Stimulated activated CD8-positive, alpha-beta memory T cell treated with anti-CD3 and anti-CD28 coated beads, Interleukin-15, amount 100 ng/mL, for 4 hours (primary cell): ENCODE results near the gene SPTBN1.
"Not testable (repeated sequence)": the region's sequence is repeated elsewhere in the genome, so short reads cannot be mapped to it uniquely, and the experiment has no call there.

Experiments used
- DNase-seq, 2 donors: peaks; one replicate each; pipeline ENCODE4 v3.0.0-alpha.2; 2020; ENCODE audit warnings: low read depth in 2 of 2

SPTBN1 gene

DNA sequence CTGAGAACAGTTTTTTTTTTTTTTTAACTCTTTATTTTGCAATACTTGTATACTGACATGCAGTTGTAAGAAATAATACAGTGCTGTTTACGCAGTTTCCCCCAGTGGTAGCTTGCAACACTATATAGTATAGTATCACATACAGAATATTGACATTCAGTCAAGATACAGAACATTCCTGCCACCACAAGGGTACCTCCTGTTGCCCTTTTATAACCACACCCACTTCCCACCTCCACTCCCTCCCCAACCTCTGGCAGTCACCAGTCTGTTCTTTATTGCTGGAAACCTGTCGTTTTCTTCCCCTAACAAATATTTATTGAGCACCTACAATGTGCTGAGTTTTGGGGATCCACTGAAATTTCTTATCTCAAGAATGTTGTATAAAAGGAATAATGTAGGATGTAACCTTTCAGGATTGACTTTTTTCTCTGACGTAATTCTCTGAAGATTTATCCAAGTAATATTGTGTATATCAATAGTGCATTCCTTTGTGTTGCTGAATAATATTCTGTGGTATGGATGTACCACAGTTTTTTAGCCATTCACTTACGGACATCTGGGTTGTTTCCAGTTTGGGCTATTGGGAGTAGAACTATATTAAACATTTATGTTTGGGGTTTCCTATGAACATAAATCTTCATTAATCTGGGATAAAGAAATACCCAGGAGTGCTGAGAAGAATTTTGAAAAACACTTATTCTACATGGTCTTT is 215.9 kb downstream of the SPTBN1 start:
- no peak for DNase-seq

DNA sequence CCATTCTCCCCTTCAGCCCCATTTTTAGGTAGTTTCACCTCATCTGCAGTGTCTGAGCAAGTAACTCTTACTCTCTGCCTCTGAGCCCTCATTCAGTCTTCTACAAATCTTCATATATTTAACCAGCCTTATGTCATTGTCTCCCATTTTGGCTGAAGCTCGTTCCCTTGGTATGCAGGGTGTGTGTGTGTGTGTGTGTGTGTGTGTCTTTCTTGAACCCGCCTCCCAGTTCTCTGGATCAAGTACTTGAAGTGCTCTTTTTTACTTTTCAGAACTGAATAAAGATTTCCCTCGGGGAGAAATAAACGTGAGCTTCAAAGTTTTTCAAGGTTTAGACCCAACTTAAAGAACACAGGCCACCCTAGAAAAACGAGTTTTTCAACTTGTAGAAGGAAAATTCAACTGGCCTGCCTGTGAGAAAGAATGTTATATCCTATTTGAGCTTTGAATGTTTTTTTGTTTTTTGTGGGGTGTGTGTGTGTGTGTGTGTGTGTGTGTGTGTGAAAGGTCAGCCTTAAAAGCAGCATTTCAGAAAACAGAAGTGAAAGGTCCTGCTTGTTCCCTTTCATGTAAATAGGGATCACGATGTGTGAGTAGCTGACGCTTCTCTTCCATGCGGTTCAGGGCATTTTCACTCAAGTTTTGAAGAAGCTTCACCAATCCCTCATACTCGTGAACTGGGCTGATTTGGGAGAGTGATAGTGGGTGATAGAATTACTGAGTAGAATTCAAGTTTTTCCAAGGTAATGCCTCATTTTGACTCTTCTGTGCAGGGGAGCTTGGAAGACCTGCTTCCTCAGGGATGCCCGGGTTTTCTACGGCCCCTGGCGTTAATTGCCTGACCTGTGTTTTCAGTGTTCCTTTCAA is 216.7 kb downstream of the SPTBN1 start:
- DNase-seq: no peak

DNA sequence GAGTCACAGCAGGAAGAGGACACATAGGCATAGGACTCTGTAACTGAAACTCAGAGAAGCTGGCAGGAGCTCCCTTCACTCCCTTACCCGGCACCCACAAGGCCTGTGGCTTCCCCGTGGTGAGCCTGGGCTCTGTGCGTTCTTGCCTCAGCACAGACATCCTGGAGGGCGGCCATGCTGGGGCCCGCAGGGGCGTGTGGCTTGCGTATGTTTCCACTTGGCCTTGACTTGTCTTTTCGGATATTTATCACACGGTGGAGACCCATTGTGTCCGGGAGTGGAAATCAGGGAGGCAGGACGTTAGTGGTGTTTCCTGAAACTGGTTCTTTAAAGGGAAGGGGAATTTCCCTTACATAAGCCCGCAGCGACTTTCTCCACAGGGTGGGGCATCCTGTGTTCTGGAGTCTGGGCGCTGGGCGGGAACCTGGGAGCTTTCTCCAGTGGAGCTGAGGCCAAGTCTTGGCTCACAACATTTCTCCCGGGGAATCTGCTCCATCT is 217.4 kb downstream of the SPTBN1 start:
- no peak for DNase-seq

DNA sequence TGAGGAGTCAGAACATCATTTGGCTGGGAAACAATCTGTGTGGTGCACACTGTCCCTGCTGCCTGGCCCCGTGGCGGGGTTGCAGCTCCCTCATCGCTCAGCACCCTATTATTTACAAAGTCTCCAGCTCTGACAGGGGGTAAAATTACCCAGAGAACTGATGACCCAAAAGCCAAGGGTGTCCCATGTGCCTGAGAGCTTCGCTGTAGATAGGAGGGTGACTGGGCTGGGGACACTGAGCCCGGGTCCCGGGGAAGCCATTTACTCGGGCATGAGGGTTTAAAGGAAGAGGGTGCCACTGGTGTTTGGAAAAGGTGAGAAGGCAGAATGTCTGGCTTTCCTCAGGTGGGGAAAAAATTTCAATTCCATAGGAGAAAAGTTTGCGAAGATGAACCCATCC is 219.2 kb downstream of the SPTBN1 start:
- no peak for DNase-seq

DNA sequence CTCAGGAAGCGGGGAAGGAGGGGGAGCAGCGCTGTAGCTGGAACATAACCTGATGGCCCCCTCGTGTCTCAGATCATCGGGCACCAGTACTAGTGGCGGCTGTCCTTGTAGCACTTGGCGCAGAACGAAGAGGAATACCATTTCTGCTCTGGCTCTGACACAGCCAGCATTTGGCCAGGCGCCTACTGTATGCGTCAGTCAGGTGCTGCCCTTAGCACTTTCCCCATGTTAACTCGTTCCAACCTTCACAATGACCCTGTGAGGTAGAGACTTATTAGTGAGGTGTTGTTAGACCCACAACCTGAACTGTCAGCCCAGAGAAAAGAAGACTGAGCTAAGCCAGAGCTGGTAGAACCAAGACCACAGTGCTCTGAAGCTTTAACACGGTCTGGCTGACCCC is 219.6 kb downstream of the SPTBN1 start:
- no peak for DNase-seq

DNA sequence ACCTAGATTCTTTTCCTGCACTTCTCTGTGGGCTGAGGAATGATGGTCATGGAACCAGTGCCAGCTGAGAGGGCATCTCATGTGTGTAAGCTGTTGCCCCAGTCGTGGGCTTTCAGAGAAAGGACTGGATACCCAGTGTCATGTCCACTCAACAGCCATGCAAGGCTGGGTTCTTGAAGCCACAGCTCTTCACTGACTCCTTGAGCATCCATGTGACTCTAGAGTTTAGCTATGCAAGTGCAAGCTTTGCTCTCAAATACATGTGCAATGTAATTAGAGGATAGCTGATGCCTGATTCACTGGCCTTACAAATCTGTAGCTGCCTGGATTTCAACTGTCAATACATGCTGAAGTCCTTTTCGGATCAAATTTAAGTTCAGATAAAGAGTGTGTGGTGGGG is 220.5 kb downstream of the SPTBN1 start:
- no peak for DNase-seq

DNA sequence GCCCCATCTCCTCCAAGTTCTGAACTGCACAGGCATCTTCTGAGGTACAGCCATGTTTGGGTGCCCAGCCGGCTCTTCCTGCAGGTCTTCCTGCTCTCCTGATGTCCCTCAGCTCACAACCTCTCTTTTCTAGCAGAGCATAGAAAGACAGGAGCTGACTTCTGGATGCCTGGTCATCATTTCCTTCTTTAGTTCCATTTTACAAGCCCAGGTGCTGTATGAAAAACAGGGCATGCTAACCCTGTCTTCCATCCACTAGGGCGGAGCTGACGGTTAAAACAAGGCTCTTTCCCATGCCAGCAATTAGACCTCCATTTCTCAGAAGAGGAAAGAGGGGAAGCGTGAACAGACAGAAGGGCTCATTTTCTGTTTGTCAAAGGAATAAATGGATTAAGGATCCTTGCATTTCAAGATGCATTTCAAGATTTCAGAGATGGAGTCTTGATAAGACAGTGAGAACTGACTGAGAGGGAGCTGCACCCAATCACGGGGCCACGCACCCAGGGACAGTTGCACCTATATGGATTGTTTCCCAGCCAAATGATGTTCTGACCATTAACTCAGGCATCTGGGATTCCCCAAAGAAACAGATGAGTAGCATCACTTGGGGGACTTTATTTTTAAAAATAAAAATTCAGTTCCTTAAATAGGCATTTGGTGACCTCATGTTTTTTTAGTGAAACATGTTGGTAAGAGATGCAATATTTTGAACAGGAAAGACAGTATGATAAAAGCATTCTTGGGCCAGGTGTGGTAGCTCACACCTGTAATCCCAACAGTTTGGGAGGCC is 221.5 kb downstream of the SPTBN1 start:
- DNase-seq: no peak

DNA sequence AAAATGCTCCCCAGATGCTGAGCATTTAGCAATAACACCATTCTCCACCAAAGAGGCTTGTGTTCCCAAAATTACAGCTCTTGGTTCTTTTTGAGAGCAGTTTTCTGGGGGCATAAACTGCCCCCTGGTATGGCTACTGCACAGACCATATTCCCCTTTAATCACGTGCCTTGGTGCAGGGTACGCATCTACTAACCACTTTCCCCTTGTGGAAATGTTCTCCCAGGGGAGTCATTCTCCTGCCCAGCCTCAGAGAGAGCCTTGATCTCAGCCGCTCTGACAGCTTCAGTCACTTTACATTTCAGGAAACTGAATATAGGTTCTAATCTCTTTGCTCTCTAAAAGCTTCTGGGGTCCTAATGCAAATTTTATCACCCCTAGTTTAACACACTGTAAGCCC is 222.6 kb downstream of the SPTBN1 start:
- DNase-seq: no peak

DNA sequence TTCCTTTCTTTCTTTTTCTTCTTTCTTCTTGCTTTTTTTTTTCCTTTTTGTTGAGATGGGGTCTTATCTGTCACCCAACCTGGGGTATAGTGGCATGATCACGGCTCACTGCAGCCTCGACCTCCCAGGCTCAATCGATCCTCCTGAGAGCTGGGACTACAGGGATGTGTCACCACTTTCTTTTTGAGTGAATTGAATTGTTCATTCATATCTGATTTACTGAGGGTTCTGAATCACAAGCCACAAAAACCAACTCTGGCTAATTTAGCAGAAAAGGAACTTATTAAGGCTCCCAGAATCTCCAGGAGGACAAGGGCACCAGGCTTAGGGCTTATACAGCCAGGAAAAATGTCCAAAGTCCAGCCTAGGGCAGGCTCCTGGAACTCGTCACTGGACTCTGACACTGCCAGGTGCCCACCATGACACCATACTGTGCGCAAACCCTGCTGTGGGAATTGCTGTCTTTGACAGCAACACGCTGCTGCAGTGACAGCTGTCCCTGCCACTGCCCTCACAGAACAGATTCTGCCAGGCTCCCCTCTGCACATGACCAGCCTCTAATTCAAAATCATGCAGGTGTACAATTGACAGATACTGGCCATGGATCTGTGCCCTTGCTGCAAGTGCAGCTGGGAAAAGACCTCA is 224.4 kb downstream of the SPTBN1 start:
- DNase-seq: no peak

DNA sequence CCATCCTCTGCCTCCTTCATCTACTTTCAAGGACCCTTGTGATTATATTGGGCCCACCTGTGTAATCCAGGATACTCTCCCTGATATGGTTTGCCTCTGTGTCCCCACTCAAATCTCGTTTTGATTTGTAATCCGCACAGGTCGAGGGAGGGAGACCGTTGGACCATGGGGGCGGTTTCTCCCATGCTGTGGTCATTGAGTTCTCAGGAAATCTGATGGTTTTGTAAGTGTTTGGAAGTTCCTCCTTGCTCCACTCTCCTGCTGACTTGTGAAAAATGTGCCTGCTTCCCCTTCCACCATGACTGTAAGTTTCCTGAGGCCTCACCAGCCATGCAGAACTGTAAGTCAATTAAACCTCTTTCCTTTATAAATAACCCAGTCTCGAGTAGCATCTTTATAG is 225.3 kb downstream of the SPTBN1 start:
- no peak for DNase-seq

DNA sequence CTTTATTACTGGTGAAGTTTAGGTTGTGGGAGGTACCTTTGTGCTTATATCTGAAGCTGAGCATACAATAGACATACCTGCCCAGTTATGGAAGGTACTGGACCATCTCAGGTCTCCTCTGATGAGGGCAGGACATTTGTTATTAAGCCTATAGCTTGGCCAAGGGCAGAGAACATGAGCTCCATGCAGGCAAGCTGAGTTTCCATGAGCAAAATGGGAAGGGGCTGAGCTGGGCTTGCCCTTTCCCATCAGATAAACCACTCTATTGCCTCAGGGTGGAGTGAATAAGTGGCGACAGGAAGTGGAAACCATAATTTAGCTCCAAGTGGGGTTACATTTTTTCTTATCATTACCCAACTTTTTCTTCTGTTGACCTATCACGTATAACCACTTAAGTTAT is 227.5 kb downstream of the SPTBN1 start:
- DNase-seq: no peak

DNA sequence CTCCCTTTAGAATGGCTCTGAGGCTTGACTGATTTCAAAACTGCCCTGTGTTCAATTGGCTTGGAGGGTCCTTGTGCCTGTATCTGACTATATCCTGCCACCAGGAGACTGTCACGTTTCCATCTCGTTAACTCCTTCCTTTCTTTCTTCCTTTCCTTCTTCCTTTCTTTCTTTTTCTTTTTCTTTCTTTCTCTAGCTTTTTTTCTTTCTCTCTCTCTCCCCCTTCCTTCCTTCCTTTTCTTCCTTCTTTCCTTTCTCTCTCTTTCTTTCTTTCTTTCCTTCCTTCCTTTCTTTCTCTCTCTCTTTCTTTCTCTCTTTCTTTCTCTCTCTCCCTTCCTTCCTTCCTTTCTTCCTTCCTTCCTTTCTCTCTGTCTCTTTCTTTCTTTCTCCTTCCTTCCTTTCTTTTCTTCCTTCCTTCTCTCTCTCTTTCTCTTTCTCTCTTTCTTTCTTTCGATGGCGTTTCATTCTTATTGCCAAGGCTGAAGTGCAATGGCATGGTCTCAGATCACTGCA is 229.2 kb downstream of the SPTBN1 start:
- no peak for DNase-seq

DNA sequence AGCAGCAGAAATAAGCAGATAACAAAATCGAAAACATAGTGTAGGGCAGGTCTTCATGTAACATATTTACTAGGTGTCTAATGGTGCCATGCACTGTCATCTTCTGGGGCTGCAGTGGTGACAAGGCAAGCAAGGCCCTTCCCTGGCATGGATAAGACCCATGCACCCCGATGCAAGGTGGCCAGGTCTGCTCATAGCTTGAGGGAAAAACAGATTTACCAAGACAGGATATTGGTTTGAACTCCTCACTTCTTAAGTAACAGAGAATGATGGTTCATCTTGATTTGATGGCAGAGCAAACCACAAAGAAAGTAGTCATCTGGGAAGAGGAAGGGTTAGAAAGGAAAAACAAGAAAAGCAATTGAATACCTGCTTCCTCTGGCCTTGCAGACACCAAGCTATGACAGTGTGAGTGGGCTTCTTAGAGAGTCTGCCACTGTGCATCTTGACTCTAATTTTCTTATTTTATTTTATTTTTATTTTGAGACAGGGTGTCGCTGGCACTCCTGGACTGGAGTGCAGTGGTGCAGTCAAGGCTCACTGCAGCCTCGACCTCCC is 231.5 kb downstream of the SPTBN1 start:
- DNase-seq: no peak

DNA sequence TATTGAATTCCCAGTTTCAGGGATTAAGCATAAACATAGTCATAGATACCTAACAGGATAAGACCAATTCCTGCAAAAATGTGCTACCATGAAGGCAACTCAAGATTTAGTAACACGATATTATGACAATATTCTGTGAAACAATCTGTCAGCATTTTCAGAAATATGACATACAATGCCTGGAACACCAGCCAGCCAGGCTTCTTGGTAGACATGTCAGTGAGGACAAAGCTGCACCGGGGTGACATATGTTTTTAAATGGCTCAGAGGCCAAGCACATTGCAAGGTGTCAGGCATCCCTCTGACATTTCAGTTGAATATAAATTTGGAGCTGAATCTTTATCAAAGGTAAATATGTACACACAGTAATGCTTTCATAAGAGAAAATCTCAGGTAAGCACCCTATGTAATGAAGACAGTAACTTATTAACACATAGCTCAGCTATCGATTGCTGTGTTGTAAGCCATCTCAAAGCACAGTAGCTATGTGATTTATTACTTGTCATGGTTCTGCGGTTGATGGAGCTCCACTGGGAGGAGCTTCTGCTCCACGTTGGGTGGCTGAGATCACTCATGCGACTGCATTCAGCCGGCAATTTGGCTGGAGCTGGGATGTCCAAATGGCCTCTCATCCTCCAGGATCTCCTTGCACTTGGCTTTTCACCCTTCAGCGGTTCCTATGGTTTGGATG is 235.5 kb downstream of the SPTBN1 start:
- DNase-seq: no peak

DNA sequence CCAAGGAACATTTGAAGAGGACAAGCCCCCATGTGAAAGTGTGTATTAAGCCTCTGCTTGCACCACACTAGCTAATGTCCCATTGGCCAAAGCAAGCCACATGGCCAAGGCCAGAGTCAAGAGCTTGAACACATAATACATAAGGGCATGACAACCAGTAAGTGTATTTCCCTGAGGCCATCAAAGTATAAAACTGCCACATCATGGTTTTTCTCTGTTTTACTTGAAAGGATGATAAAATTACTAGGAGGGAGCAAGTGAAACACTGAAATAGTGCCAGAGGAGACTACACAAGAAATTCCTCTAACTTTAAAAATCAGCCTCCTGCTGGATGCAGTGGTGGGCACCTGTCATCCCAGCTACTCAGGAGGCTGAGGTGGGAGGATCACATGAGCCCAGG is 236.4 kb downstream of the SPTBN1 start:
- DNase-seq: no peak

DNA sequence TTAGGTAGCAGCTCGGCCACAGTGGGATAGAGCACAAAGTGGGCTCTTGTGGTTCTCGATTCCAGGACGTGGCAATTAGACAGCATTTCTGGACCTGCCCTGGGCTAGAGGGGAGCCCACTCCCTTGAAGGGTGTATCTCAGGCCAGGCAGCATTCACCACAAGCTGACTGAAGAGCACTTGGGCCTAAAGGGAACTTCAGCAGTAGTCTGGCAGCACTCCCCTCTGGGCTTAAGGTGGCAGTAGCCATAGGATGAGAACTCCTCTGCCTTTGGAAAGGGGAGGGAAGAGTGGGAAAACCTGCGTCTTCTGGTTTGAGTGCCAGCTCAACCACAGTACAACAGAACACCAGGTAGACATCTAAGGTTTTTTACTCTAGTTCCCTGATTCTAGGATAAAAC is 239.3 kb downstream of the SPTBN1 start:
- no peak for DNase-seq

DNA sequence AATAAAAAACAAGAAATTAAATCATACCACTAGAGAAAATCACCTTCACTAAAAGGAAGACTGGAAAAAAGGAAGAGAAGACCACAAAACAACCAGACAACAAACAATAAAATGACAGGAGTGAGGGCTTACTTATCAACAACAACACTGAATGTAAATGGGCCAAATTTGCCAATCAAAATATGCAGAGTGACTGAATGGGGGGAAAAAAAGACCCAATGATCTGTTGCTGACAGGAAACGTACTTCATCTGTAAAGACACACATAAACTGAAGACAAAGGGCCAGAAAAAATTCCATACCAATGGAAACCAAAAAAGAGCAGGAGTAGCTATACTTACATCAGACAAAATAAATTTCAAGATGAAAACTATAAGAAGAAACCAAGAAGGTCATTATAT is 241.8 kb downstream of the SPTBN1 start:
- DNase-seq: no peak

DNA sequence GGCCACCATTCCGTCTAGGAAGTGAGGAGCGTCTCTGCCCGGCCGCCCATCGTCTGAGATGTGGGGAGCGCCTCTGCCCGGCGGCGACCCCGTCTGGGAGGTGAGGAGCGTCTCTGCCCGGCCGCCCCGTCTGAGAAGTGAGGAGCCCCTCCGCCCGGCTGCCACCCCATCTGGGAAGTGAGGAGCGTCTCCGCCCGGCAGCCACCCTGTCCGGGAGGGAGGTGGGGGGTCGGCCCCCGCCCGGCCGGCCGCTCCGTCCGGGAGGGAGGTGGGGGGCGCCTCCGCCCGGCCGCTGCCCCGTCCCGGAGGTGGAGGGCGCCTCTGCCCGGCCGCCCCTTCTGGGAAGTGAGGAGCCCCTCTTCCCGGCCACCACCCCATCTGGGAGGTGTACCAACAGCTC is 242.8 kb downstream of the SPTBN1 start:
- not testable (repeated sequence) for DNase-seq

DNA sequence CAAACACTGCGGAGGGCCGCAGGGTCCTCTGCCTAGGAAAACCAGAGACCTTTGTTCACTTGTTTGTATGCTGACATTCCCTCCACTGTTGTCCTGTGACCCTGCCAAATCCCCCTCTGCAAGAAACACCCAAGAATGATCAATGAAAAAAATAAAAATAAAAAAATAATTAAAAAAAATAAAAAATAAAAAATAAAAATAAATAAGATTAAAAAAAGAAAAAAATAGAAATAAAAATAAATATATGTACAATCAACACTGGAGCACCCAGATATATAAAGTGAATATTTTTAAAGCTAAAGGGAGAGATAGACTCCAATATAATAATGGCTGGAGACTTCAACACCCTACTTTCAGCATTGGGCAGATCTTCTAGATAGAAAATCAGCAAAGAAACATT is 243.5 kb downstream of the SPTBN1 start:
- no peak for DNase-seq

DNA sequence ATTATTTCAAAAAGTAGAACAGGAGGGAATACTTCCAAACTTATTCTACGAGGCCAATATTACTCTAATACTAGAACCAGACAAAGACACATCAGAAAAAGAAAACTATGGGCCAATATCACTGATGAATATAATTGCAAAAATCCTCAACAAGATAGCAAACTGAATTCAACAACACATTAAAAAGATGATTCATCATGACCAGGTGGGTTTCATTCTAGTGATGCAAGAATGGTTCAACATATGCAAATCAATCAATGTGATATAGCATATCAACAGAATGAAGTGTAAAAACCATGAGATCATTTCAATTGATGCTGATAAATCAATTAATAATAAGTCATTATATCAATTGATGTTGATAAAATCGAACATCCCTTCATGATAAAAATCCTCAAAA is 244.9 kb downstream of the SPTBN1 start:
- DNase-seq: no peak

DNA sequence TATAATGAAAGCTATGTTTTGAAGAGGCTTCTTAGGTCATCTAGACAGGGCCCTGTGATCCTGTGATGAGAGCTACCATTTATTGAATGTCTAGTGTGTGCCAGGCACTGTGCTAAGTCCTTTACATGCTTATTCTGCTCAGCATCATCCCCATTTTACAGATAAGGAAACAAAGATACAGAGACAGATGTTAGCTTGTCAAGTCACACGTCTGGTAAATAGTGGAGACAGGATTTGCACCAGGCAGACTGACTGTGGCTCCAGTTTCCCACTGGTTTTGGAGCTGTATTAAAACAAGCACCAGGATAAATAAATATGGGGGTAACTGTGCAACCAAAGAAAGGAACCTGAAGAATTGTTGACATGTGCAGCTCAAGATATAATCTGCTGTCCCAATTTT is 248.1 kb downstream of the SPTBN1 start:
- DNase-seq: no peak
